ENCODE measurements around the gene ACOXL.

ACOXL gene

GRCh38 chr2:110802208-110802932 is 70.0 kb downstream of the ACOXL start:
- POLR2A ChIA-PET: no interaction called here
- TF ChIP-seq KLF1 (tag by site-specific recombination; IDR thresholded peaks at IDR 0.05): no peak
- TF ChIP-seq ZNF112 (tag by site-specific recombination; IDR thresholded peaks at IDR 0.05): no peak
- TF ChIP-seq ZNF2 (tag by site-specific recombination; IDR thresholded peaks at IDR 0.05): no peak
- TF ChIP-seq, protein P1, sequence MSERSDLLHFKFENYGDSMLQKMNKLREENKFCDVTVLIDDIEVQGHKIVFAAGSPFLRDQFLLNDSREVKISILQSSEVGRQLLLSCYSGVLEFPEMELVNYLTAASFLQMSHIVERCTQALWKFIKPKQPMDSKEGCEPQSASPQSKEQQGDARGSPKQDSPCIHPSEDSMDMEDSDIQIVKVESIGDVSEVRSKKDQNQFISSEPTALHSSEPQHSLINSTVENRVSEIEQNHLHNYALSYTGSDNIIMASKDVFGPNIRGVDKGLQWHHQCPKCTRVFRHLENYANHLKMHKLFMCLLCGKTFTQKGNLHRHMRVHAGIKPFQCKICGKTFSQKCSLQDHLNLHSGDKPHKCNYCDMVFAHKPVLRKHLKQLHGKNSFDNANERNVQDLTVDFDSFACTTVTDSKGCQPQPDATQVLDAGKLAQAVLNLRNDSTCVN (tag by site-specific recombination; optimal IDR thresholded peaks at IDR 0.05): no peak
- TF ChIP-seq ZNF335 (tag by site-specific recombination; conservative IDR thresholded peaks at IDR 0.05): no peak
- TF ChIP-seq FEZF1 (tag by site-specific recombination; IDR thresholded peaks at IDR 0.05): no peak
- TF ChIP-seq GLI2 (tag by site-specific recombination; IDR thresholded peaks at IDR 0.05; ENCODE audit: borderline replicate concordance, low read depth): no peak
- no peak for TF ChIP-seq ZBTB7A (tag by site-specific recombination; IDR thresholded peaks at IDR 0.05; ENCODE audit: low read depth)
- no peak for TF ChIP-seq ZNF48 (tag by site-specific recombination; IDR thresholded peaks at IDR 0.05)
- TF ChIP-seq, protein P2, sequence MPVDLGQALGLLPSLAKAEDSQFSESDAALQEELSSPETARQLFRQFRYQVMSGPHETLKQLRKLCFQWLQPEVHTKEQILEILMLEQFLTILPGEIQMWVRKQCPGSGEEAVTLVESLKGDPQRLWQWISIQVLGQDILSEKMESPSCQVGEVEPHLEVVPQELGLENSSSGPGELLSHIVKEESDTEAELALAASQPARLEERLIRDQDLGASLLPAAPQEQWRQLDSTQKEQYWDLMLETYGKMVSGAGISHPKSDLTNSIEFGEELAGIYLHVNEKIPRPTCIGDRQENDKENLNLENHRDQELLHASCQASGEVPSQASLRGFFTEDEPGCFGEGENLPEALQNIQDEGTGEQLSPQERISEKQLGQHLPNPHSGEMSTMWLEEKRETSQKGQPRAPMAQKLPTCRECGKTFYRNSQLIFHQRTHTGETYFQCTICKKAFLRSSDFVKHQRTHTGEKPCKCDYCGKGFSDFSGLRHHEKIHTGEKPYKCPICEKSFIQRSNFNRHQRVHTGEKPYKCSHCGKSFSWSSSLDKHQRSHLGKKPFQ (tag by site-specific recombination; IDR thresholded peaks at IDR 0.05): no peak
- no peak for TF ChIP-seq ZNF707 (tag by site-specific recombination; IDR thresholded peaks at IDR 0.05)
- TF ChIP-seq ZNF157 (tag by site-specific recombination; IDR thresholded peaks at IDR 0.05): no peak
- TF ChIP-seq, protein P3, sequence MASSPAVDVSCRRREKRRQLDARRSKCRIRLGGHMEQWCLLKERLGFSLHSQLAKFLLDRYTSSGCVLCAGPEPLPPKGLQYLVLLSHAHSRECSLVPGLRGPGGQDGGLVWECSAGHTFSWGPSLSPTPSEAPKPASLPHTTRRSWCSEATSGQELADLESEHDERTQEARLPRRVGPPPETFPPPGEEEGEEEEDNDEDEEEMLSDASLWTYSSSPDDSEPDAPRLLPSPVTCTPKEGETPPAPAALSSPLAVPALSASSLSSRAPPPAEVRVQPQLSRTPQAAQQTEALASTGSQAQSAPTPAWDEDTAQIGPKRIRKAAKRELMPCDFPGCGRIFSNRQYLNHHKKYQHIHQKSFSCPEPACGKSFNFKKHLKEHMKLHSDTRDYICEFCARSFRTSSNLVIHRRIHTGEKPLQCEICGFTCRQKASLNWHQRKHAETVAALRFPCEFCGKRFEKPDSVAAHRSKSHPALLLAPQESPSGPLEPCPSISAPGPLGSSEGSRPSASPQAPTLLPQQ (tag by site-specific recombination; IDR thresholded peaks at IDR 0.05): no peak
- TF ChIP-seq, protein P4, sequence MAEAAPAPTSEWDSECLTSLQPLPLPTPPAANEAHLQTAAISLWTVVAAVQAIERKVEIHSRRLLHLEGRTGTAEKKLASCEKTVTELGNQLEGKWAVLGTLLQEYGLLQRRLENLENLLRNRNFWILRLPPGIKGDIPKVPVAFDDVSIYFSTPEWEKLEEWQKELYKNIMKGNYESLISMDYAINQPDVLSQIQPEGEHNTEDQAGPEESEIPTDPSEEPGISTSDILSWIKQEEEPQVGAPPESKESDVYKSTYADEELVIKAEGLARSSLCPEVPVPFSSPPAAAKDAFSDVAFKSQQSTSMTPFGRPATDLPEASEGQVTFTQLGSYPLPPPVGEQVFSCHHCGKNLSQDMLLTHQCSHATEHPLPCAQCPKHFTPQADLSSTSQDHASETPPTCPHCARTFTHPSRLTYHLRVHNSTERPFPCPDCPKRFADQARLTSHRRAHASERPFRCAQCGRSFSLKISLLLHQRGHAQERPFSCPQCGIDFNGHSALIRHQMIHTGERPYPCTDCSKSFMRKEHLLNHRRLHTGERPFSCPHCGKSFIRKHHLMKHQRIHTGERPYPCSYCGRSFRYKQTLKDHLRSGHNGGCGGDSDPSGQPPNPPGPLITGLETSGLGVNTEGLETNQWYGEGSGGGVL (tag by site-specific recombination; IDR thresholded peaks at IDR 0.05): no peak
- TF ChIP-seq ZNF624 (tag by site-specific recombination; IDR thresholded peaks at IDR 0.05): no peak
- TF ChIP-seq ZBTB10 (tag by site-specific recombination; IDR thresholded peaks at IDR 0.05): no peak
- TF ChIP-seq, protein P5, sequence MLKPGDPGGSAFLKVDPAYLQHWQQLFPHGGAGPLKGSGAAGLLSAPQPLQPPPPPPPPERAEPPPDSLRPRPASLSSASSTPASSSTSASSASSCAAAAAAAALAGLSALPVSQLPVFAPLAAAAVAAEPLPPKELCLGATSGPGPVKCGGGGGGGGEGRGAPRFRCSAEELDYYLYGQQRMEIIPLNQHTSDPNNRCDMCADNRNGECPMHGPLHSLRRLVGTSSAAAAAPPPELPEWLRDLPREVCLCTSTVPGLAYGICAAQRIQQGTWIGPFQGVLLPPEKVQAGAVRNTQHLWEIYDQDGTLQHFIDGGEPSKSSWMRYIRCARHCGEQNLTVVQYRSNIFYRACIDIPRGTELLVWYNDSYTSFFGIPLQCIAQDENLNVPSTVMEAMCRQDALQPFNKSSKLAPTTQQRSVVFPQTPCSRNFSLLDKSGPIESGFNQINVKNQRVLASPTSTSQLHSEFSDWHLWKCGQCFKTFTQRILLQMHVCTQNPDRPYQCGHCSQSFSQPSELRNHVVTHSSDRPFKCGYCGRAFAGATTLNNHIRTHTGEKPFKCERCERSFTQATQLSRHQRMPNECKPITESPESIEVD (tag by site-specific recombination; IDR thresholded peaks at IDR 0.05): no peak
- CTCF ChIA-PET: no interaction called here

More at GRCh38 chr2:110802208-110802932, 70.0 kb downstream of the ACOXL start:
- Histone ChIP-seq H3K27ac (ENCODE audit: extremely low read depth, low read depth, low read length) (no peak overlapping the region), H3K36me3 (ENCODE audit: control insufficient read depth in 2 of 2, insufficient read depth in 1 of 2, low read length in 2 of 2) (no peaks in the 10 kb centered on the region), H3K4me3 (ENCODE audit: low read depth, low read length) (no peak overlapping the region), H3K9me3 (ENCODE audit: control insufficient read depth, insufficient read depth, low read depth, low read length) (no peaks in the 10 kb centered on the region), H3K4me1 (ENCODE audit: control insufficient read depth, insufficient read depth, low read length) (no peaks in the 10 kb centered on the region)

Measured in HEK293 (cell line).